OCI-LY1 (cell line): ENCODE results near the gene SHLD1.

Experiments
- H2AFZ ChIP-seq: fragments of 200-600 bp; sonication (generic), shearing (Covaris generic); 2 replicates; pipeline ENCODE4 v1.6.0; 2014; ENCODE audit warnings: antibody characterized with exemption, mild to moderate bottlenecking, low read length
- H3F3A ChIP-seq: fragments of 200-600 bp; sonication (generic), shearing (Covaris generic); 2 replicates; pipeline ENCODE4 v1.6.0; 2014; ENCODE audit warnings: mild to moderate bottlenecking, antibody characterized with exemption, low read length, moderate library complexity; ENCODE audit not compliant: insufficient read depth
- H3K27ac ChIP-seq: fragments of 200-600 bp; sonication (generic); 2 replicates; pipeline ENCODE4 v1.5.1; 2014; ENCODE audit warnings: low read length, mixed run types, mild to moderate bottlenecking, low read depth; ENCODE audit not compliant: poor library complexity, severe bottlenecking
- H3K27me3 ChIP-seq: fragments of 200-600 bp; sonication (generic); 2 replicates; pipeline ENCODE4 v1.6.0; 2014; ENCODE audit warnings: antibody characterized with exemption, mild to moderate bottlenecking, low read length, moderate library complexity; ENCODE audit not compliant: insufficient read depth
- H3K36me3 ChIP-seq: fragments of 200-600 bp; sonication (generic); 2 replicates; pipeline ENCODE4 v1.6.1; 2014; ENCODE audit warnings: mild to moderate bottlenecking, antibody characterized with exemption, low read length, moderate library complexity, mixed read lengths; ENCODE audit not compliant: insufficient read depth
- H3K4me1 ChIP-seq: fragments of 200-600 bp; sonication (generic); 2 replicates; pipeline ENCODE4 v1.5.1; 2014; ENCODE audit warnings: mild to moderate bottlenecking, low read length, moderate library complexity; ENCODE audit not compliant: insufficient read depth, severe bottlenecking
- H3K4me2 ChIP-seq: fragments of 200-600 bp; sonication (generic), shearing (Covaris generic); 2 replicates; pipeline ENCODE4 v1.6.1; 2014; ENCODE audit warnings: low read length
- H3K4me3 ChIP-seq: fragments of 200-600 bp; sonication (generic); 2 replicates; pipeline ENCODE4 v1.5.1; 2014; ENCODE audit warnings: low read length, low read depth, mild to moderate bottlenecking, mixed read lengths; ENCODE audit not compliant: poor library complexity, severe bottlenecking
- H3K79me2 ChIP-seq: fragments of 200-600 bp; shearing (Covaris generic); 2 replicates; pipeline ENCODE4 v1.6.1; 2016; ENCODE audit warnings: mixed run types, low read length, mixed read lengths; ENCODE audit not compliant: insufficient read depth
- H3K9ac ChIP-seq: fragments of 200-600 bp; sonication (generic), shearing (Covaris generic); 2 replicates; pipeline ENCODE4 v1.6.1; 2014; ENCODE audit warnings: mild to moderate bottlenecking, low read length, mixed read lengths
- H3K9me2 ChIP-seq: fragments of 200-600 bp; sonication (generic), shearing (Covaris generic); 2 replicates; pipeline ENCODE4 v1.6.1; 2014; ENCODE audit warnings: low read depth, mild to moderate bottlenecking, low read length, mixed read lengths
- H3K9me3 ChIP-seq: fragments of 200-600 bp; shearing (Covaris generic); 2 replicates; pipeline ENCODE4 v1.6.1; 2014; ENCODE audit warnings: low read length, mixed read lengths
- H4K20me1 ChIP-seq: fragments of 200-600 bp; sonication (generic), shearing (Covaris generic); 2 replicates; pipeline ENCODE4 v1.6.0; 2016; ENCODE audit warnings: mild to moderate bottlenecking, low read length; ENCODE audit not compliant: insufficient read depth
- EZH2 ChIP-seq: fragments of 200-600 bp; sonication (generic), shearing (Covaris generic); IDR thresholded peaks from 2 replicates; pipeline ENCODE4 v1.8.0; 2017; ENCODE audit warnings: borderline replicate concordance, mixed run types, mild to moderate bottlenecking, antibody characterized with exemption, low read length, moderate library complexity, mixed read lengths
- TF ChIP-seq, protein P1 (sequence below): fragments of 200-600 bp; sonication (generic), shearing (Covaris generic); IDR thresholded peaks from 2 replicates; pipeline ENCODE4 v1.5.1; 2017; ENCODE audit warnings: mild to moderate bottlenecking, antibody characterized with exemption, low read length, moderate library complexity, mixed read lengths

SHLD1 gene

DNA sequence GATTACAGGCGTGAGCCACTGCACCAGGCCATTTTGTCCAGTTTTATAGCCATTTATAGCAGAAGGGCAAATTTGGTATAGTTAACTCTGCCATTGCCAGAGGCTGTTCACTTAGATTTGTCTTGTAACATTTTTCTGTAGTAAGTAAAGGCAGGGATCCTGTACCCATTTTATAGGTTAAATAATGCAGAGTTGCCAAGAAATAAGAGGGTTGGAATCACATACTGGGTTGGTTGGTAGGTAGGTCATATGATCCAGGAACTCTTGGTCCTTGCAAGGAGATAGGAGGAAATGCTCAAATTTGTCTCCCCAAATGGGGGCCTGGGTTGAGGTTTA is 68.1 kb downstream of the SHLD1 start:
- H3K27ac ChIP-seq = peak overlapping the region; percentile 1
- no peaks in the 10 kb centered on the region for H3F3A ChIP-seq
- no peak overlapping the region for H3K9ac ChIP-seq
- H4K20me1 ChIP-seq = no peaks in the 10 kb centered on the region
- H2AFZ ChIP-seq = no peak overlapping the region
- peaks cover 17% of the 10 kb centered on the region; the same call in 1 of the 2 replicates for H3K36me3 ChIP-seq
- no peak overlapping the region for H3K4me2 ChIP-seq
- no peaks in the 10 kb centered on the region for H3K27me3 ChIP-seq
- no peaks in the 10 kb centered on the region for H3K9me2 ChIP-seq
- H3K79me2 ChIP-seq = no peaks in the 10 kb centered on the region
- TF ChIP-seq EZH2 = no peak
- TF ChIP-seq, protein P1, sequence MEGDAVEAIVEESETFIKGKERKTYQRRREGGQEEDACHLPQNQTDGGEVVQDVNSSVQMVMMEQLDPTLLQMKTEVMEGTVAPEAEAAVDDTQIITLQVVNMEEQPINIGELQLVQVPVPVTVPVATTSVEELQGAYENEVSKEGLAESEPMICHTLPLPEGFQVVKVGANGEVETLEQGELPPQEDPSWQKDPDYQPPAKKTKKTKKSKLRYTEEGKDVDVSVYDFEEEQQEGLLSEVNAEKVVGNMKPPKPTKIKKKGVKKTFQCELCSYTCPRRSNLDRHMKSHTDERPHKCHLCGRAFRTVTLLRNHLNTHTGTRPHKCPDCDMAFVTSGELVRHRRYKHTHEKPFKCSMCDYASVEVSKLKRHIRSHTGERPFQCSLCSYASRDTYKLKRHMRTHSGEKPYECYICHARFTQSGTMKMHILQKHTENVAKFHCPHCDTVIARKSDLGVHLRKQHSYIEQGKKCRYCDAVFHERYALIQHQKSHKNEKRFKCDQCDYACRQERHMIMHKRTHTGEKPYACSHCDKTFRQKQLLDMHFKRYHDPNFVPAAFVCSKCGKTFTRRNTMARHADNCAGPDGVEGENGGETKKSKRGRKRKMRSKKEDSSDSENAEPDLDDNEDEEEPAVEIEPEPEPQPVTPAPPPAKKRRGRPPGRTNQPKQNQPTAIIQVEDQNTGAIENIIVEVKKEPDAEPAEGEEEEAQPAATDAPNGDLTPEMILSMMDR = no peak
- H3K9me3 ChIP-seq = no peaks in the 10 kb centered on the region
- peaks cover 5% of the 10 kb centered on the region for H3K4me1 ChIP-seq
- H3K4me3 ChIP-seq = no peak overlapping the region

DNA sequence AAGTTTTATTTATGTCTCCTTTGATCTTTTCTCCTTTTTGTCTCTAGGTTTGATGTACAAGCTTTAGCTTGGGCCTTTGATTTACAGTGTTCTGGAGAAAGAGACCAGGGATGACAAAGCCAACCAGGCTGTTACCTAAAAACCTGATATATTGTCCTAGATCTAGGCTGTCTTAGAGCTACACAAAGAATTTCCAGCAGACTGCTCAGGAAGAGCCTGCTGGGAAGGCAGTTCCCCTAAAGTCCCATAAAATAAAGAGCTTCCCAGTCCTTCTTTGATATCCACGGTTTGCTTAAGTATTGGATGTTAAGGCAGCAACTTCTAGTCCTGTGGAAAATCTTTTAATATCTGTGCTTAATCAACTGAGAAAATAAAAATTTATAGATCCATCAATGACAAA is 70.5 kb downstream of the SHLD1 start:
- Histone ChIP-seq H3K4me2 (no peak overlapping the region), H3K4me1 (peaks cover 5% of the 10 kb centered on the region), H3K4me3 (no peak overlapping the region), H3F3A (no peaks in the 10 kb centered on the region), H3K79me2 (no peaks in the 10 kb centered on the region), H3K9ac (no peak overlapping the region), H2AFZ (no peak overlapping the region), H3K36me3 (peaks cover 17% of the 10 kb centered on the region; the same call in 1 of the 2 replicates), H3K9me2 (no peaks in the 10 kb centered on the region), H4K20me1 (no peaks in the 10 kb centered on the region), H3K27ac (no peak overlapping the region), H3K9me3 (no peaks in the 10 kb centered on the region), H3K27me3 (no peaks in the 10 kb centered on the region)
- TF ChIP-seq, protein P1 = no peak
- no peak for TF ChIP-seq EZH2

DNA sequence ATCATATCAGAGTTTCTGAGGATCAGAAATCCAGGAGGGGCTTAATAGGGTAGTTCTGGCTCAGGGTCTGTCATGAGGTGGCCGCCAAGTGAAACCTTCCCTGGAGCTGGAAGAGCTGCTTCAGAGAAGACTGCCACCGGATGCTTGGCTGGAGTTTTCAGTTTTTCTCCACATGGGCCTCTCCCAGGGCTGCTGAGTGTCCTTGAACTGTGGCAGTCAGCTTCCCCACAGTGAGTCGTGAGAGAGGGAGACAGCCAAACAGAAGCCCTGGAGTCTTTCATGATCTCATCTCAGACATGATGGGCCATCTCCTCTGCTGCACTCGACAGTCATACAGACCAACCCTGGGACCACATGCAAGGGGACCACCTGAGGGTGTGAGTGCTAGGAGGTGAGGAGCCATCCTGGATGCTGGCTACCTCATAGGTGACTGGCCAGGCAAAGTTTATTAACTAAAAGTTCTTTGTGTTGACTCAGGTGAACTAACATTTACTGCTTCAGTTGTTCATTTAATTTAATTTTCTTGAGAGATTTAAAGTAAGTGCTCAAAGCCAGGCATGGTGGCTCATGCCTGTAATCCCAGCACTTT is 71.5 kb downstream of the SHLD1 start:
- H3F3A ChIP-seq = no peaks in the 10 kb centered on the region
- H2AFZ ChIP-seq = no peak overlapping the region
- no peaks in the 10 kb centered on the region for H3K27me3 ChIP-seq
- H3K4me1 ChIP-seq = peaks cover 5% of the 10 kb centered on the region
- H3K4me3 ChIP-seq = no peak overlapping the region
- TF ChIP-seq, protein P1 = no peak
- no peak for TF ChIP-seq EZH2
- no peaks in the 10 kb centered on the region for H3K9me2 ChIP-seq
- H3K4me2 ChIP-seq = no peak overlapping the region
- H3K9ac ChIP-seq = no peak overlapping the region
- H4K20me1 ChIP-seq = no peaks in the 10 kb centered on the region
- no peaks in the 10 kb centered on the region for H3K9me3 ChIP-seq
- peaks cover 17% of the 10 kb centered on the region; the same call in 1 of the 2 replicates for H3K36me3 ChIP-seq
- H3K27ac ChIP-seq = no peak overlapping the region
- no peaks in the 10 kb centered on the region for H3K79me2 ChIP-seq
